Upper lobe of right lung (tissue), 1 donor: Measurements from ENCODE around the gene CLEC3B. TPM values are rescaled to one million over a fixed set of nuclear protein-coding genes. Genes with fewer than 3 reads are reported as not detected.

Source experiments
- ATAC-seq: fragments of 200-7000 bp; cut with Tn5 transposase; one replicate; pipeline ENCODE4 v1.9.1; 2020; ENCODE audit warnings: mild to moderate bottlenecking, moderate library complexity
- DNase-seq: peaks from one replicate; pipeline ENCODE4 v3.0.0-alpha.2; 2020
- H3K27ac ChIP-seq: fragments of 200-600 bp; one replicate; pipeline ENCODE4 v1.8.0; 2022
- H3K27me3 ChIP-seq: fragments of 200-600 bp; one replicate; pipeline ENCODE4 v1.8.0; 2022; ENCODE audit warnings: mild to moderate bottlenecking
- H3K36me3 ChIP-seq: fragments of 200-600 bp; one replicate; pipeline ENCODE4 v1.8.0; 2022
- H3K4me1 ChIP-seq: fragments of 200-600 bp; one replicate; pipeline ENCODE4 v1.8.0; 2022
- H3K4me3 ChIP-seq: fragments of 200-600 bp; one replicate; pipeline ENCODE4 v1.8.0; 2022; ENCODE audit warnings: mild to moderate bottlenecking
- H3K9me3 ChIP-seq: fragments of 200-600 bp; one replicate; pipeline ENCODE4 v1.8.0; 2022
- CTCF ChIP-seq: fragments of 200-600 bp; IDR thresholded peaks from one replicate; pipeline ENCODE4 v1.8.0; 2022; ENCODE audit warnings: antibody characterized with exemption
- intact Hi-C: fragments of 100-400 bp; cut with DNase I; formaldehyde crosslinking; loops from one replicate; pipeline ENCODE4 v1.11.0; 2022
- total RNA-seq: library from RNA; stranded (reverse); fragmentation: NEBNext Ultra II Directional; extraction: Animal tissue kit (Norgen Biotek cat#: 25700); gene quantifications from one replicate; pipeline ENCODE4 v1.2.1, GENCODE V29; 2021
- donor health status: DM: no; HTN: yes; CAD: no; lungs with severe emphysema.

Gene CLEC3B
- total RNA-seq, 1 donor from 2014 or later: 265 TPM

GRCh38 chr3:45034612-45035252 is 8.6 kb downstream of the CLEC3B start:
- no peak for TF ChIP-seq CTCF
- DNase-seq: peak; percentile 90
- Histone ChIP-seq H3K4me1 (peaks cover 46% of the 10 kb centered on the region), H3K9me3 (no peaks in the 10 kb centered on the region), H3K27me3 (no peaks in the 10 kb centered on the region), H3K36me3 (no peaks in the 10 kb centered on the region), H3K27ac (peak overlapping the region; percentile 71), H3K4me3 (no peak overlapping the region)
- intact Hi-C loops: loop anchor here (10.0 kb wide), 1 partner anchor 460 kb away; no protein-coding TSS in a partner anchor
- ATAC-seq: peak; percentile 76

- peak; percentile 71 for DNase-seq
- H3K27ac ChIP-seq: peak overlapping the region; percentile 71
- no peaks in the 10 kb centered on the region for H3K9me3 ChIP-seq
Measured at GRCh38 chr3:45035441-45036301, 9.6 kb downstream of the CLEC3B start.

GRCh38 chr3:45037720-45038455 is 11.8 kb downstream of the CLEC3B start:
- Histone ChIP-seq H3K27ac (no peak overlapping the region), H3K36me3 (no peaks in the 10 kb centered on the region), H3K4me3 (no peak overlapping the region), H3K4me1 (peaks cover 42% of the 10 kb centered on the region), H3K9me3 (no peaks in the 10 kb centered on the region), H3K27me3 (no peaks in the 10 kb centered on the region)
- DNase-seq: peak; percentile 92
- intact Hi-C loops: loop anchor here (10.0 kb wide), 1 partner anchor 457 kb away; no protein-coding TSS in a partner anchor
- peak; percentile 94 for TF ChIP-seq CTCF
- peak; percentile 92 for ATAC-seq

More at GRCh38 chr3:45035441-45036301, 9.6 kb downstream of the CLEC3B start:
- H3K27me3 ChIP-seq: no peaks in the 10 kb centered on the region
- H3K4me3 ChIP-seq: peak overlapping the region; percentile 32
- peak; percentile 4 for ATAC-seq
- H3K4me1 ChIP-seq: peaks cover 46% of the 10 kb centered on the region
- intact Hi-C loops: loop anchor here (10.0 kb wide), 1 partner anchor 459 kb away; no protein-coding TSS in a partner anchor
- TF ChIP-seq CTCF: no peak
- H3K36me3 ChIP-seq: no peaks in the 10 kb centered on the region

- H3K9me3 ChIP-seq: no peaks in the 10 kb centered on the region
- no peak for ATAC-seq
- DNase-seq: no peak
- no peak overlapping the region for H3K4me3 ChIP-seq
- no peak for TF ChIP-seq CTCF
- intact Hi-C loops: loop anchor here (5.0 kb wide), 1 partner anchor 171 kb away; no protein-coding TSS in a partner anchor
- H3K27me3 ChIP-seq: no peaks in the 10 kb centered on the region
- H3K4me1 ChIP-seq: peaks cover 11% of the 10 kb centered on the region
- no peak overlapping the region for H3K27ac ChIP-seq
- H3K36me3 ChIP-seq: no peaks in the 10 kb centered on the region
Measured at GRCh38 chr3:45041666-45042065, 15.6 kb downstream of the CLEC3B start.

- intact Hi-C loops: loop anchor here (5.0 kb wide), 1 partner anchor 170 kb away; no protein-coding TSS in a partner anchor
- TF ChIP-seq CTCF: no peak
- H3K27ac ChIP-seq: no peak overlapping the region
Measured at GRCh38 chr3:45042162-45042561, 16.1 kb downstream of the CLEC3B start.

More at GRCh38 chr3:45042162-45042561, 16.1 kb downstream of the CLEC3B start:
- Histone ChIP-seq H3K27me3 (no peaks in the 10 kb centered on the region), H3K36me3 (no peaks in the 10 kb centered on the region), H3K4me3 (no peak overlapping the region), H3K4me1 (peaks cover 6% of the 10 kb centered on the region), H3K9me3 (no peaks in the 10 kb centered on the region)
- DNase-seq: no peak
- no peak for ATAC-seq
